SK-N-MC (cell line): ENCODE measurements around the gene GDPD5.

ENCODE experiments used
- DNase-seq: peaks from one replicate; pipeline ENCODE4 v3.0.0-alpha.2; 2011; ENCODE audit warnings: low read depth, low spot score
- H3K27ac ChIP-seq: fragments of 200-600 bp; sonication (generic); 2 replicates; pipeline ENCODE4 v1.5.1; 2016; ENCODE audit warnings: mixed run types
- H3K36me3 ChIP-seq: fragments of 200-600 bp; sonication (generic); 2 replicates; pipeline ENCODE4 v1.6.1; 2017; ENCODE audit warnings: antibody characterized with exemption, low read length, mixed read lengths; ENCODE audit not compliant: insufficient read depth
- H3K4me3 ChIP-seq: fragments of 200-600 bp; sonication (generic); 2 replicates; pipeline ENCODE4 v1.5.1; 2016
- H3K9ac ChIP-seq: fragments of 200-600 bp; sonication (generic); 2 replicates; pipeline ENCODE4 v1.8.0; 2017; ENCODE audit warnings: mixed run types, mixed read lengths; ENCODE audit not compliant: insufficient read length
- H3K9me3 ChIP-seq: fragments of 200-600 bp; sonication (generic); 2 replicates; pipeline ENCODE4 v1.6.1; 2017; ENCODE audit warnings: low read depth, mild to moderate bottlenecking, antibody characterized with exemption, low read length, moderate library complexity, mixed read lengths
- EZH2 ChIP-seq: fragments of 200-600 bp; sonication (generic); IDR thresholded peaks from one replicate; pipeline ENCODE4 v1.6.1; 2017; ENCODE audit warnings: antibody characterized with exemption
- FOXP2 ChIP-seq: optimal IDR thresholded peaks from 2 replicates; pipeline ENCODE3; 2011; ENCODE audit warnings: mild to moderate bottlenecking, moderate library complexity; ENCODE audit not compliant: insufficient read depth; ENCODE audit errors: extremely low read length, control extremely low read depth
- POLR2AphosphoS5 ChIP-seq: IDR thresholded peaks from 2 replicates; pipeline ENCODE4 v1.6.1; 2012; ENCODE audit warnings: mild to moderate bottlenecking, low read depth, low read length, borderline replicate concordance

GDPD5 gene

DNA sequence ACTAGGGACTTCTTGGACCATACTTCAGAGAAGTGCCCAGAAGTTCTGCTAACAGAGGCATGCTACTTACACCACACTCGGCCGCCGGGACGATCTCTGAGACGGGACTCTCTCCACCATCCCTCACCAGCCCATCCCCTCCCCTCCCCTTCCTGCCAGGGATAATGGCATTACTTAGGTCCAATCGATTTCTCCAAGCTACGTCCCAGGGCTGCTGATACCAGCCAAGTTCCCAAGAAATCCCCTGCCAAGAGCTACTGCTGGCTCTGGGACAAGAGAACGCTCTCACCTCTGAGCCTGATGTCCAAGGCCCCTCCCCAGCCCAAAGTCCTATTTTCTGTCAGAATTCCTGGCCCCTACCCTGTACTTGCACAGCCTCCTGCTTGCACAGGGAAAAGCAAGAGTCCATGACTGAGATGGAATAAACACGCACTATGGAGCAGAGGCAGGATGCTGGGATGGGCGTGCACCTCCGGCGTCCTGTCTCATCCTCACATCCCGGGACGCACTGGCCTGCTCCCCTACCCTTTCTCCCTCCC is 42.7 kb downstream of the GDPD5 start:
- H3K36me3 ChIP-seq, result no peaks in the 10 kb centered on the region
- no peak overlapping the region for H3K27ac ChIP-seq
- no peak overlapping the region for H3K9ac ChIP-seq
- no peak overlapping the region for H3K4me3 ChIP-seq
- no peaks in the 10 kb centered on the region for H3K9me3 ChIP-seq
- TF ChIP-seq FOXP2, result no peak
- TF ChIP-seq POLR2AphosphoS5, result no peak
- TF ChIP-seq EZH2, result no peak
- no peak for DNase-seq

DNA sequence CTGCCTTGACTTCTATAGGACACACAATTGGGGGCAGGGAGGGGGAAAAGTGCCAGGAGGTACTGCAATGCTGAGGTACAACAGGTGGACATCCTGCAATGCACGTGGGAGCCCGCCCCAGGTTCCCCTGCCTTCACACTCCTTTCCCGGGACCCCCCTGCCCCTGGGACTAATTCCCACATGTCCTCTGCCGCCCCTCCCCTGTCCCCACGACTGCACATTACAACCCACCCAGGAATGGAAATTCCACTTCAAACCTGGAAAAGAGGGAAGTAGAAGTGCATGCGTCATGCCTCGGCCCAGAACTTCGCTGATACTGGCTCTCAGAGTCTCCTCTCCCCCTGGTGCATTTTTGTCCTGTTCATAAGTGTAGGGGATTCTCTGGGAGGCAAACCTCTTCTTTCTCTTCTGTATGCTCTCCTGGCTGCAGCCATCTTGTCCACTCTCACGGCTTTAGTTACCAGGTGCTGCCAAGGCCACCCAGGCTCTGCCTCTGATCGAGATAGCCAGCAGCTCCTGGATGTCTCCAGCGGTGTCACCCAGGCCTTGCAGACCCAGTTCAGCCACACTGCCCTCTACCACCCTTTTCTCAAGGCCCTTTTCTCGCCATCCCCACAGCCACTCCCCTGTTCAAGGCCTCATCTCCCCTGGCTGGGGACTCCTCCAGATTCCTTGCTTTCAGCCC is 43.7 kb downstream of the GDPD5 start:
- DNase-seq, result no peak
- Histone ChIP-seq H3K36me3 (no peaks in the 10 kb centered on the region), H3K9ac (no peak overlapping the region), H3K27ac (no peak overlapping the region), H3K4me3 (no peak overlapping the region), H3K9me3 (no peaks in the 10 kb centered on the region)
- TF ChIP-seq FOXP2 (no peak), POLR2AphosphoS5 (no peak), EZH2 (no peak)

DNA sequence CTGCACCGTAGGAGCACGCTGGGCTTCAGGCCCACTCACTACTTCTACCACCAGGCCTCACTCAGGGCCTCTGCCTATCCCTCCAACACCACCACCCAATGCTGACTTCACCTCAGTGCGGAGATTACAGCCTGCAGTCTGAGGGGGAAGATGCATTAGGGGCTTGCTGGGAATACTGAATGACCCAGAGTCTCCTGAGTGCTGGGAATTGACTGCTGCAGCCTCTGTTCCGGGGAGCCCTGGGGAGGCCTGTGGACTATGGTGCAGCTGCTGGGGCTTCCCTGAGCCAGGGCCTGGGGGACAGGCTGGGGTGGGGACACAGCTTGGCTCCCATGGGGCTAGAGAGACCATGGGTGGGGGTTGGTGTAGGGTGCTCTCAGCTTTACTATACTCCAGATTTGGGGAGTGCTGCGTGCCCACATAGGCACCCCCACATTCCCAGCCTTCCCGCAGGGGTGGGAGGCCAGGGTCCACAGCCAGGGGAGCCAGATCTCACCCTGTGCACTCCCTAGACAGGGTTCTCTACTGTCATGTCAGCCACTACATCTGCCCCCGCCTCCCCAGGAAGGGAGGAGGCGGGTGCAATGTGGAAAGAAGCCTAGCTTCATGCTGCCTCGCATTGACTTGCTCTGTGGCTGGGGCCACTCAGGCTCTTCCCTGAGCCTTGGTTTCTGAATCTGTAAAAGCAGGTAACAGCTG is 44.4 kb downstream of the GDPD5 start:
- Histone ChIP-seq H3K9me3 (no peaks in the 10 kb centered on the region), H3K4me3 (no peak overlapping the region), H3K9ac (no peak overlapping the region), H3K36me3 (no peaks in the 10 kb centered on the region), H3K27ac (no peak overlapping the region)
- TF ChIP-seq EZH2 (no peak), POLR2AphosphoS5 (no peak), FOXP2 (no peak)
- no peak for DNase-seq

DNA sequence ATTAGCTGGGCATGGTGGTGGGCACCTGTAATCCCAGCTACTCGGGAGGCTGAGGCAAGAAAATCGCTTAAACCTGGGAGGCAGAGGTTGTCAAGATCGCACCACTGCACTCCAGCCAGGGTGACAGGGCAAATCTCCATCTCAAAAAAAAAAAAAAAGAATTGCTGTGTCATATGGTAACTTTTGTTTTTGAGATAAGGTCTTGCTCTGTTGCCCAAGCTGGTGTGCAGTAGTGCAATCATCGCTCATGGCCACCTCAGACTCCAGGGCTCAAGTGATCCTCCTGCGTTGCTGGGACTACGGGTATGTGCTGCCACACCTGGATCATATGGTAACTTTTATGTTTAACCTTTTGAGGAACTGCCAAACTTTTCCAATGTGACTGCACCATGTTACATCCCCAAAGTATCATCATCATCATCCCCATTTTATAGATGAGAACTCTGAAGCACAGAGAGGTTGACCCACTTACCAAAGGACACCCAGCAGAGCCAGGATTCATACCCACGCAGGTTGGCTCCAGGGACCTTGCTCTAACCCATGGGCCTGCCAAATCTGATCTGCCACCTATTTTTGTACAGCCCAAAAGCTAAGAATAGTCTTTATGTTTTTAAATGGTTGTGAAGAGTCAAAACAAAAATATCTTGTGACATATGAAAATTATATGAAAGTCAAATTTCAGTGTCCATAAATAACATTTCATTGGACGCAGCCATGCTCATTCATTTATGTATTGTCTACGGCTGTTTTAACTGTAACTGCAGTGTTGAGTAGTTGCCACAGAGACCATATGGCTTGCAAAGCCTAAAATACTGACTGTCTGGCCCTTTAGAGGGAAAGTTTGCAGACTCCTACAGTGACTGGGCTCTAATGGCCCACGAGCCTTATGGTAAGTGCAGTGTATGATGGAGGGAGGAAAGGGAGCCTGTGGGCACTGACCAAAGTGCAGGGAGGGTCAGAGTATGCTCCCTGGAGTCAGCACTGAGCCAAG is 45.3 kb downstream of the GDPD5 start:
- DNase-seq, result no peak
- no peaks in the 10 kb centered on the region for H3K9me3 ChIP-seq
- H3K36me3 ChIP-seq, result no peaks in the 10 kb centered on the region
- TF ChIP-seq FOXP2 (no peak), EZH2 (no peak), POLR2AphosphoS5 (no peak)
- H3K9ac ChIP-seq, result no peak overlapping the region
- H3K4me3 ChIP-seq, result no peak overlapping the region
- H3K27ac ChIP-seq, result no peak overlapping the region

DNA sequence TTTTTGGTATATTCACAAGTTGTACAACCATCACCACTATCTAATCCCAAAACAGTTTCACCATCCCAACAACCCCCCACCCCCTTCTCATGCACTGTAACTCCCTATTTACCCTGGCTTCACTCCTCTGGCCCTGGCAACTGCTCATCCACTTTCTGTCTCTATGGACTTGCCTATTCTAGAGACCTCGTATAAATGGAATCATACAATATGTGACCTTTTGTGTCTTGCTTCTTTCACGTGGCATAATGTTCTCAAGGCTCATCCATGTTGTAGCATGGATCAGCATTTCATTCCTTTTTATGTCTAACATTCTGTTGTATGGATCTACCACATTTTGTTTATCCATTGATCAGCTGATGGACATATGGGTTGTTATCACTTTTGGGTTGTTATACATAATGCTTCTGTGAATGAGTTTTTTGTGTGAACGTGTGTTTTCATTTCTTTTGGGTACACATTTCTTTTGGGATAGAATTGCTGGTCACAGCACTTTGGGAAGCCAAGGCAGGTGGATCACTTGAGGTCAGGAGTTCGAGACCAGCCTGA is 46.1 kb downstream of the GDPD5 start:
- TF ChIP-seq EZH2, result no peak
- TF ChIP-seq POLR2AphosphoS5, result no peak
- no peak for TF ChIP-seq FOXP2
- no peaks in the 10 kb centered on the region for H3K36me3 ChIP-seq
- H3K9me3 ChIP-seq, result no peaks in the 10 kb centered on the region
- no peak overlapping the region for H3K4me3 ChIP-seq
- no peak overlapping the region for H3K9ac ChIP-seq
- DNase-seq, result no peak
- no peak overlapping the region for H3K27ac ChIP-seq

DNA sequence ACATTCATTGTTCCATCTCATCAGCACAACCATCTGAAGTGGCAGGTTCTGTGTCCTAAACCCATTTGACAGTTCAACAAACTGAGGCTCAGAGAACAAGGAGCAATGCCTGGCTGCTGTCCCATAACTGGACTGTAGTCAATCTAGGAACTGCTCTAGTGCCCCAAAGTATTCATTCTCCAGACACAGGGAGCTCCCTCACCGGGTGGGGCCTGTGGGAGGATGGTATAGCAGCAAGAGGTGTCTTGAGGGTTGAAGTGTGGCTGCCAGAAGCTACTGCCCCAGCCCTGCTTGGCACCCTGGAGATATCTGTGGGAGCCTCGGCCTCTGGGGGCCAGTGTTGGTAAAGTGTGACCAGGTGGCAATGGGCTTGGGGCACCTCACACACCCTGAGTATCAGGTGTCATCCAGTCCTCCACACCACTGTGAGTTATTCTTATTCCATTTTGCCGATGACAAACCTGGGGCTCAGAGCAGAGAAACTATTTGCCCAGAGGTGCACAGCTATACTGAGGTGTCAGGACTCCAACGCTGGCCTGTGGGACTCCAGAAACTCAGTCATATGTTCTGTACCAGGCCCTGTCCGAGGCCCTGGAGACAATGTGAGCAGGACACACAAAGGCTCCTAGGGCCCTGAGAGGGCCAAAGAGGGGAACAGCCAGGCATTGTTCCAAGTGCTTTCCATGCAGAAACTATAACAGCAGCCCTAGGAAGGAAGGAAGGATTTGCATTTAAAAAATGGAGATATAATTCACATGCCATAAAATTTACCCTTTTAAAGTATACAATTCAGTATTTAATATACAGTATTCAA is 46.8 kb downstream of the GDPD5 start:
- H3K9me3 ChIP-seq, result no peaks in the 10 kb centered on the region
- TF ChIP-seq POLR2AphosphoS5 (no peak), EZH2 (no peak), FOXP2 (no peak)
- no peak overlapping the region for H3K9ac ChIP-seq
- no peak for DNase-seq
- no peak overlapping the region for H3K27ac ChIP-seq
- H3K36me3 ChIP-seq, result no peaks in the 10 kb centered on the region
- no peak overlapping the region for H3K4me3 ChIP-seq

DNA sequence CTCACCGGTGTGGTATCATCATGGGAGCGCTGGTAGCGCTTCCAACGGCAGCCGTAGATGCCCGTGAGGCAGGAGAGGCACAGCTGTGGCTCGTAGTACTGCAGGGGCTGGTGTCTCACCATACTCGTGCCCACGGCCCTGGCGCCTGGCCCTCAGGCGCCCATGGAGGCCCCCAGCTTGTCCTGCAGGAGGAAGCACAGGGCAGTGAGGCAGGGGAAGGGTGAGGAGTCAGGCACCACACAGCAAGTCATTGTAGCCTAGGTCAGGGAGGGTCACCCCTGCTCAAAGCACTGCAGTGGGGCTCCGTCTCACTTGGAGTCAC is 48.2 kb downstream of the GDPD5 start:
- no peak for TF ChIP-seq POLR2AphosphoS5
- TF ChIP-seq EZH2, result no peak
- no peak for TF ChIP-seq FOXP2
- Histone ChIP-seq H3K4me3 (no peak overlapping the region), H3K27ac (no peak overlapping the region), H3K9me3 (no peaks in the 10 kb centered on the region), H3K36me3 (no peaks in the 10 kb centered on the region), H3K9ac (no peak overlapping the region)
- no peak for DNase-seq
